ENCODE results near the gene MAPK14. TPM values are rescaled to one million over a fixed set of nuclear protein-coding genes. Genes with fewer than 3 reads are reported as not detected.

Gene MAPK14
- total and polyA plus RNA-seq, 2 of the 4 experiments (the other 2 are of a cell fraction): 28.4 to 74.4 TPM

DNA sequence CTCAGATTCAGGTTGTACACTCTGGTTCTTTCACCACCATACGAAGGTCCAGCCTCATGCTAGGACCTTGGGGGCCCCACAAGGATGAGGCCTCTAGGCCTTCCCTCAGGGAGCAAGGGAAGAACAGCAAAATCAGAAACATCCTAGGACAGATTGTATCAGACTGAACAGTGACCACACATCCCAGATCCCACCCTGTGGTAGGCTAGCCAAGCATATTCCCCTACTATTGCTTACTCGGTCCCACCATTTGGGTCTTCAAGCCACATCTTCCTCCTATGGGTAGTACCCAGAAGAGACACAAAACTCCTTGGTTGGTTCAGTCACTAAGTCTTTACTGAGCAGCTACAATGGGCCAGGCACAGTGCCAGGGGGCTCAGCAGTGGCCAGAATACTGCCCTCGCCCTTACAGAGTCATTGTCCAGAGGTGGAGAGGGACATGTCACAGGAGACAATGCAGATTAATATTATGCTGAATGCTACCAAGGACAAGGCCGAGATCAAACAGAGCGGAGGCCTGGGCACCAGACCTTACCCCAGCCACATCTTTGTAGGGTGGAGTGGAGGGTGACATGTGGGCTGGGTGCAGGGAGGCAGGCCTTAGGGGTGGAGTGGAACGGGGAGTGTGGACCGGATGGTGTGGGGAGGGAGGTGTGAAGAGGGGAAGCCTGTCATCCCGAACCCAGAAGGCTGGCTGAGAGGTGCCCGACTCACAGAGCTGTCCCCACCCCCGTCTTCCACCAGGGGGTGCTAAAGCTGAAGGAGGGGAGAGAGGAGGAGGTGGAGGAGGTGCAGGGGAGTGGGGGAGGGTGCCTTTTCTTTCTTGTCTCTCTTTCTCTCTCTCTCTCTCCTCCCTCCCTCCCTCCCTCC lies 95.9 kb downstream of the MAPK14 start:
- peak; percentile 69 for DNase-seq
- TF ChIP-seq POLR2A (IDR thresholded peaks at IDR 0.05; ENCODE audit: low read depth, low read length): no peak
- peak; percentile 86 for TF ChIP-seq SMC3 (IDR thresholded peaks at IDR 0.05; ENCODE audit: low read depth, low read length)
- TF ChIP-seq NFE2L2 (IDR thresholded peaks at IDR 0.05; ENCODE audit: low read depth, low read length): no peak
- TF ChIP-seq RFX5 (IDR thresholded peaks at IDR 0.05; ENCODE audit: low read depth, low read length): no peak
- TF ChIP-seq CHD1 (IDR thresholded peaks at IDR 0.05; ENCODE audit: low read depth, low read length): no peak
- peak; percentile 78 for TF ChIP-seq RAD21 (IDR thresholded peaks at IDR 0.05; ENCODE audit: low read length)
- no peak for TF ChIP-seq CEBPB (IDR thresholded peaks at IDR 0.05; ENCODE audit: low read depth, low read length)
- TF ChIP-seq, protein P1, sequence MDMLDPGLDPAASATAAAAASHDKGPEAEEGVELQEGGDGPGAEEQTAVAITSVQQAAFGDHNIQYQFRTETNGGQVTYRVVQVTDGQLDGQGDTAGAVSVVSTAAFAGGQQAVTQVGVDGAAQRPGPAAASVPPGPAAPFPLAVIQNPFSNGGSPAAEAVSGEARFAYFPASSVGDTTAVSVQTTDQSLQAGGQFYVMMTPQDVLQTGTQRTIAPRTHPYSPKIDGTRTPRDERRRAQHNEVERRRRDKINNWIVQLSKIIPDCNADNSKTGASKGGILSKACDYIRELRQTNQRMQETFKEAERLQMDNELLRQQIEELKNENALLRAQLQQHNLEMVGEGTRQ (IDR thresholded peaks at IDR 0.05; ENCODE audit: low read depth, low read length): no peak
- TF ChIP-seq MAFK (IDR thresholded peaks at IDR 0.05; ENCODE audit: low read depth, low read length): no peak
- TF ChIP-seq FOS (IDR thresholded peaks at IDR 0.05; ENCODE audit: low read depth, low read length): no peak
- peak; percentile 92 for TF ChIP-seq MAZ (IDR thresholded peaks at IDR 0.05; ENCODE audit: borderline replicate concordance, low read depth, low read length)
- TF ChIP-seq, protein P2, sequence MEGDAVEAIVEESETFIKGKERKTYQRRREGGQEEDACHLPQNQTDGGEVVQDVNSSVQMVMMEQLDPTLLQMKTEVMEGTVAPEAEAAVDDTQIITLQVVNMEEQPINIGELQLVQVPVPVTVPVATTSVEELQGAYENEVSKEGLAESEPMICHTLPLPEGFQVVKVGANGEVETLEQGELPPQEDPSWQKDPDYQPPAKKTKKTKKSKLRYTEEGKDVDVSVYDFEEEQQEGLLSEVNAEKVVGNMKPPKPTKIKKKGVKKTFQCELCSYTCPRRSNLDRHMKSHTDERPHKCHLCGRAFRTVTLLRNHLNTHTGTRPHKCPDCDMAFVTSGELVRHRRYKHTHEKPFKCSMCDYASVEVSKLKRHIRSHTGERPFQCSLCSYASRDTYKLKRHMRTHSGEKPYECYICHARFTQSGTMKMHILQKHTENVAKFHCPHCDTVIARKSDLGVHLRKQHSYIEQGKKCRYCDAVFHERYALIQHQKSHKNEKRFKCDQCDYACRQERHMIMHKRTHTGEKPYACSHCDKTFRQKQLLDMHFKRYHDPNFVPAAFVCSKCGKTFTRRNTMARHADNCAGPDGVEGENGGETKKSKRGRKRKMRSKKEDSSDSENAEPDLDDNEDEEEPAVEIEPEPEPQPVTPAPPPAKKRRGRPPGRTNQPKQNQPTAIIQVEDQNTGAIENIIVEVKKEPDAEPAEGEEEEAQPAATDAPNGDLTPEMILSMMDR (conservative IDR thresholded peaks at IDR 0.05; ENCODE audit: low read depth, low read length): peak; percentile 81
- H4K8ac ChIP-seq (ENCODE audit: low read depth in 2 of 2, low read length in 2 of 2): peak overlapping the region in 1 of 2 experiments; percentile 41; a peak in 1 of 4 replicates
- POLR2A ChIA-PET (ENCODE audit: unreplicated experiment): interaction anchor here (0.6 kb wide), 1 partner anchor 1130 kb away, joined by 8 read pairs; no protein-coding TSS in a partner anchor
- H3K4me2 ChIP-seq (ENCODE audit: low read depth, low read length): no peak overlapping the region
- no peak overlapping the region for H3K56ac ChIP-seq (ENCODE audit: extremely low read depth, insufficient read depth, low read length)
- H3K27me3 ChIP-seq (ENCODE audit: control insufficient read depth, insufficient read depth, low read length): no peaks in the 10 kb centered on the region
- H2BK120ac ChIP-seq (ENCODE audit: low read depth, low read length): peak overlapping the region; percentile 13; the same call in 1 of the 2 replicates
- H2AK5ac ChIP-seq (ENCODE audit: low read depth, low read length): peak overlapping the region; percentile 63; the same call in 1 of the 2 replicates
- CTCF ChIA-PET: interaction anchor here (1.0 kb wide), 1 partner anchor 217 kb away, joined by 3 read pairs; no protein-coding TSS in a partner anchor
- peak overlapping the region; percentile 24; the same call in 2 of the 3 replicates for H2BK15ac ChIP-seq (ENCODE audit: low read depth, low read length)
- ATAC-seq (ENCODE audit: low read depth): peak; percentile 83
- no peaks in the 10 kb centered on the region for H4K20me1 ChIP-seq (ENCODE audit: insufficient read depth, low read length)
- in situ Hi-C loops (cut with MboI; ENCODE audit: low sequenced_read_pairs): loop anchor here (5.0 kb wide), 1 partner anchor 79 kb away; no protein-coding TSS in a partner anchor
- no peaks in the 10 kb centered on the region for H3K36me3 ChIP-seq (ENCODE audit: control insufficient read depth, insufficient read depth, low read length)
- H3K9ac ChIP-seq (ENCODE audit: low read depth, low read length): no peak overlapping the region
- no peak overlapping the region for H2BK20ac ChIP-seq (ENCODE audit: low read depth, low read length)
- no peak overlapping the region for H3K27ac ChIP-seq (ENCODE audit: insufficient read depth, low read length)
- peak overlapping the region; percentile 75 for H2AK9ac ChIP-seq (replicated peaks; ENCODE audit: low read depth, low read length, poor library complexity)
- H4K5ac ChIP-seq (ENCODE audit: low read depth, low read length): peak overlapping the region; percentile 57; the same call in 1 of the 2 replicates
- no peak overlapping the region for H2BK5ac ChIP-seq (ENCODE audit: low read depth, low read length, poor library complexity, severe bottlenecking)
- H3K4me1 ChIP-seq (ENCODE audit: control insufficient read depth, insufficient read depth, low read length): peaks cover 22% of the 10 kb centered on the region
- peaks cover 0 to 10% of the 10 kb centered on the region in 2 experiments; a peak in 1 of 4 replicates for H3K79me1 ChIP-seq (ENCODE audit: low read depth in 1 of 2, low read length in 2 of 2)
- H3K23ac ChIP-seq (ENCODE audit: low read depth, low read length): 0 out of 2 replicates have a peak overlapping the region, but pooled peaks have one; percentile 20
- H3K9me1 ChIP-seq (ENCODE audit: insufficient read depth, low read length): peaks cover 27% of the 10 kb centered on the region
- H4K91ac ChIP-seq (ENCODE audit: insufficient read depth, low read depth, low read length): no peak overlapping the region; the same call in 1 of the 2 replicates
- H2AFZ ChIP-seq (replicated peaks; ENCODE audit: low read length, poor library complexity): peak overlapping the region; percentile 77
- no peak overlapping the region for H3K14ac ChIP-seq (replicated peaks; ENCODE audit: low read depth, low read length)
- WGBS, 2 experiments (ENCODE audit: extremely low coverage in 2 of 2, insufficient read length in 1 of 2): 100% methylated on average over 1 of the region's 10 CpGs; no CpG with 5 or more reads in 1 of the 2 experiments
- BruUV-seq (replicated peaks): no TSS peak
- no peak overlapping the region for H3K4me3 ChIP-seq (ENCODE audit: insufficient read depth, low read depth, low read length)
- peak overlapping the region; percentile 68; the same call in 1 of the 2 replicates for H3K4ac ChIP-seq (ENCODE audit: low read depth, low read length)
- intact Hi-C loops (cut with micrococcal nuclease): loop anchor here (1.0 to 2.0 kb wide), 2 partner anchors 73 to 237 kb away; partner anchors contain the start of gene BRPF3
- no peak overlapping the region for H3K18ac ChIP-seq (ENCODE audit: low read depth, low read length)
- dilution Hi-C loops (cut with HindIII; ENCODE audit: low sequenced_read_pairs, unreplicated experiment): no loop called here
- H3K9me3 ChIP-seq (ENCODE audit: control insufficient read depth, insufficient read depth, low read length): no peaks in the 10 kb centered on the region
